WERI-Rb-1 (cell line): ENCODE data around the gene CPT1A.

Experiments used
- DNase-seq: peaks from one replicate; pipeline ENCODE4 v3.0.0-alpha.2; 2020
- H3K27ac ChIP-seq: fragments of 250-450 bp; sonication (Bioruptor Pico); 2 replicates; pipeline ENCODE4 v1.5.1; 2020; ENCODE audit warnings: mild to moderate bottlenecking, moderate library complexity
- H3K27me3 ChIP-seq: fragments of 250-450 bp; sonication (Bioruptor Pico); 2 replicates; pipeline ENCODE4 v1.5.1; 2021; ENCODE audit warnings: mild to moderate bottlenecking, low read depth, moderate library complexity; ENCODE audit not compliant: insufficient read depth, severe bottlenecking
- H3K36me3 ChIP-seq: fragments of 250-450 bp; sonication (Bioruptor Pico); 2 replicates; pipeline ENCODE4 v1.5.1; 2020; ENCODE audit warnings: mild to moderate bottlenecking, moderate library complexity
- H3K4me3 ChIP-seq: 2 replicates; pipeline ENCODE4 v1.5.1; 2011; ENCODE audit warnings: low read depth, mild to moderate bottlenecking, control low read depth, low read length
- H3K9me3 ChIP-seq: fragments of 250-450 bp; sonication (Bioruptor Pico); 2 replicates; pipeline ENCODE4 v1.5.1; 2021; ENCODE audit warnings: mild to moderate bottlenecking, moderate library complexity; ENCODE audit not compliant: severe bottlenecking
- CTCF ChIP-seq: IDR thresholded peaks from 2 replicates; pipeline ENCODE4 v1.5.1; 2011; ENCODE audit warnings: low read depth, mild to moderate bottlenecking, control low read depth, inconsistent platforms, low read length

CPT1A gene

GRCh38 chr11:68724293-68724692 lies 117.4 kb downstream of the CPT1A start:
- no peak for DNase-seq
- no peaks in the 10 kb centered on the region for H3K27me3 ChIP-seq
- no peak overlapping the region for H3K27ac ChIP-seq
- TF ChIP-seq CTCF: no peak
- H3K4me3 ChIP-seq: no peak overlapping the region
- H3K9me3 ChIP-seq: no peaks in the 10 kb centered on the region
- H3K36me3 ChIP-seq: no peaks in the 10 kb centered on the region

GRCh38 chr11:68722143-68722542 lies 119.6 kb downstream of the CPT1A start:
- no peak for DNase-seq

GRCh38 chr11:68721075-68721474 lies 120.6 kb downstream of the CPT1A start:
- Histone ChIP-seq H3K27me3 (no peaks in the 10 kb centered on the region), H3K9me3 (no peaks in the 10 kb centered on the region), H3K36me3 (no peaks in the 10 kb centered on the region), H3K27ac (no peak overlapping the region), H3K4me3 (no peak overlapping the region)
- TF ChIP-seq CTCF: no peak
- DNase-seq: no peak

More at GRCh38 chr11:68722143-68722542, 119.6 kb downstream of the CPT1A start:
- Histone ChIP-seq H3K36me3 (no peaks in the 10 kb centered on the region), H3K4me3 (no peak overlapping the region), H3K27me3 (no peaks in the 10 kb centered on the region), H3K27ac (no peak overlapping the region), H3K9me3 (no peaks in the 10 kb centered on the region)
- no peak for TF ChIP-seq CTCF

- H3K9me3 ChIP-seq: no peaks in the 10 kb centered on the region
- no peak overlapping the region for H3K27ac ChIP-seq
- no peak for DNase-seq
- H3K27me3 ChIP-seq: no peaks in the 10 kb centered on the region
- H3K36me3 ChIP-seq: no peaks in the 10 kb centered on the region
- no peak overlapping the region for H3K4me3 ChIP-seq
- TF ChIP-seq CTCF: no peak
These were observed 126.1 kb downstream of the CPT1A start for GRCh38 chr11:68715456-68716122.

- DNase-seq: no peak
- H3K9me3 ChIP-seq: no peaks in the 10 kb centered on the region
- no peaks in the 10 kb centered on the region for H3K36me3 ChIP-seq
- H3K27ac ChIP-seq: no peak overlapping the region
- no peak for TF ChIP-seq CTCF
- no peaks in the 10 kb centered on the region for H3K27me3 ChIP-seq
- no peak overlapping the region for H3K4me3 ChIP-seq
These were observed 127.5 kb downstream of the CPT1A start for GRCh38 chr11:68714060-68714856.
